Activated naive CD4-positive, alpha-beta T cell treated with anti-CD3 and anti-CD28 coated beads, Interleukin-2, amount 50 U/mL, for 72 hours (primary cell): ENCODE results near the gene RHEX. TPM values are rescaled to one million over a fixed set of nuclear protein-coding genes. Genes with fewer than 3 reads are reported as not detected.
"Not testable (repeated sequence)": the region's sequence is repeated elsewhere in the genome, so short reads cannot be mapped to it uniquely, and the experiment has no call there.

Experiments
- ATAC-seq, 2 donors: fragments of 150-1000 bp; cut with Tn5 transposase; 2 replicates each; pipeline ENCODE4 v1.10.0; 2021; ENCODE audit warnings: mild to moderate bottlenecking in 2 of 2, moderate library complexity in 2 of 2
- DNase-seq, 2 donors: peaks; one replicate each; pipeline ENCODE4 v3.0.0; 2021 to 2022; ENCODE audit warnings: low spot score in 2 of 2
- H3K27ac Mint-ChIP-seq, 2 donors: one replicate each; pipeline ENCODE4 v1.8.0; 2022; ENCODE audit warnings: mild to moderate bottlenecking in 2 of 2, mixed read lengths in 2 of 2
- H3K36me3 Mint-ChIP-seq, 2 donors: one replicate each; pipeline ENCODE4 v1.8.0; 2022; ENCODE audit warnings: mixed read lengths in 2 of 2
- H3K9me3 Mint-ChIP-seq, 2 donors: one replicate each; pipeline ENCODE4 v1.8.0; 2022; ENCODE audit warnings: mixed read lengths in 2 of 2
- total RNA-seq, 2 donors: library from RNA; stranded (reverse); gene quantifications; one replicate each; pipeline ENCODE4 v1.2.3, GENCODE V29; 2022

The RHEX gene
- total RNA-seq: not detected

DNA sequence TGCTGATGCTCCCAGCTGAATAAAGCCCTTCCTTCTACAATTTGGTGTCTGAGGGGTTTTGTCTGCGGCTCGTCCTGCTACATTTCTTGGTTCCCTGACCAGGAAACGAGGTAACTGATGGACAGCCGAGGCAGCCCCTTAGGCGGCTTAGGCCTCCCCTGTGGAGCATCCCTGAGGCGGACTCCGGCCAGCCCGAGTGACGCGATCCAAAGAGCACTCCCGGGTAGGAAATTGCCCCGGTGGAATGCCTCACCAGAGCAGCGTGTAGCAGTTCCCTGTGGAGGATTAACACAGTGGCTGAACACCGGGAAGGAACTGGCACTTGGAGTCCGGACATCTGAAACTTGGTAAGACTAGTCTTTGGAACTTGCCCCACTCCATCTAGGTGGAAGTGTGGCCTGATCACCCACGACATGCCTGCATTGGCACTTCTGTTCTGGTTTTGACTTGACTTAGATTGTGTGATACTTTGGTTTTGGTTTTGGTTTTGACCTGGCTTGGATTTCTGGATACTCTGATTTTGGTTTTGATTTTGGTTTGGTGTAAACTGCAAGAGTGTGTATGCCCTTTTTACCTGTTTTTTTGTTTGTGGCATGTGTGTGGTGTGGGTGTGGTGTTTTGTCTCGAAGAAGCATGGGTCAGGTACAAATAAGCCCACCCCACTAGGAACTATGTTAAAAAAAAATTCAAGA, at the start of gene RHEX:
RHEX (plus strand) TSS at position 255 of the 692 bp plus-strand sequence. CDS start 44,656 bp downstream, outside the sequence.
- DNase-seq: peak in 1 of 2 donors; percentile 10
- H3K27ac Mint-ChIP-seq, H3K9me3 Mint-ChIP-seq, H3K36me3 Mint-ChIP-seq, ATAC-seq: not testable (repeated sequence)

GRCh38 chr1:206003854-206004800, 48.8 kb upstream of the RHEX start:
- ATAC-seq (no peak), DNase-seq (no peak)
- H3K9me3 Mint-ChIP-seq: no peaks in the 10 kb centered on the region
- H3K27ac Mint-ChIP-seq: peak overlapping the region in 1 of 2 donors; percentile 0
- H3K36me3 Mint-ChIP-seq: no peaks in the 10 kb centered on the region

- H3K27ac Mint-ChIP-seq: no peak overlapping the region
- no peaks in the 10 kb centered on the region for H3K9me3 Mint-ChIP-seq
- no peaks in the 10 kb centered on the region for H3K36me3 Mint-ChIP-seq
- ATAC-seq (no peak), DNase-seq (no peak)
Observed at GRCh38 chr1:206004826-206005225, 48.1 kb upstream of the RHEX start.

DNA sequence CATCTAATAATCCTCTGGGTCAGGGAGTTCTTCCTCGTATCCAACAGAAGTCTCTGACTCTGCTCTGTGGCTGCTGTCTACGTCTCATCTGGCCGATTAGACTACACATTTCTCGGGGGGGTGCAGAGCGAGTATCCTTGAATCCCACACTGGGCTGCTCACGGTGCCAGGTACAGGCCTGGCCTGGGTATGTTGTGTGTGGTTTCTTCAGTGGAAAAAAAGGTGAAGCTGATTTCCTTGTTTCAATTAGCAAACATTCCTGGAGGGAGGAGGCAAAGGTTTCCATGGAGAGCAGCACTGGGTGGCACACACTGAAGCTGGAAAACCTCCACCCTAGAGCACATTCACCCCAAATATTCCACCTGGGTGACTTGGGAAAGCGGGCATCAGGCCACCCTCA, 47.7 kb upstream of the RHEX start:
- no peaks in the 10 kb centered on the region for H3K36me3 Mint-ChIP-seq
- DNase-seq: no peak

DNA sequence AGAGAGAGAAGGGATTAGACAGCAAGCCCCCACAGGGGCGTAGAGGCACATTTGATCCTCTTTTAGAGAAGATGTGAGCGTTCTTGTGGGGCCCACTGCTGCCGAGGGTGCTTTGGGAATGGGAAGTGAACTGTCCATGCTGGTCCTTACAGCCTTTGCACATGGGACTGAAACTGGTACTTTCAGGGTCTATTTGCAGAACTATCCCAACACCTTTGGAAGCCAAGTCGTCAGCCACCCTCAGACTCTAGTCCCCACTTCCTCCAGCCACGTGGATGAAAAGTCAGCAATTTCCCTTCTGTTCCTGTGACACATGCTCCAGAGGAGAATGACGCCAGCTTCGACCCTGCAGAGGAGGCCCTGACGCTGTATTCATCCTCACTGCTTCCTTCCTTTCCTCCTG, 47.2 kb upstream of the RHEX start:
- no peak overlapping the region for H3K27ac Mint-ChIP-seq
- no peaks in the 10 kb centered on the region for H3K9me3 Mint-ChIP-seq
- ATAC-seq: no peak
- H3K36me3 Mint-ChIP-seq: peaks cover 0 to 4% of the 10 kb centered on the region in 2 donors
- DNase-seq: no peak

More for the DNA sequence above, 47.7 kb upstream of the RHEX start:
- Mint-ChIP-seq H3K27ac (no peak overlapping the region), H3K9me3 (no peaks in the 10 kb centered on the region)
- ATAC-seq: no peak

- H3K9me3 Mint-ChIP-seq: no peaks in the 10 kb centered on the region
- no peak for DNase-seq
- H3K36me3 Mint-ChIP-seq: peaks cover 0 to 5% of the 10 kb centered on the region in 2 donors
- no peak overlapping the region for H3K27ac Mint-ChIP-seq
- ATAC-seq: no peak
Observed at GRCh38 chr1:206006946-206007345, 46.0 kb upstream of the RHEX start.

DNA sequence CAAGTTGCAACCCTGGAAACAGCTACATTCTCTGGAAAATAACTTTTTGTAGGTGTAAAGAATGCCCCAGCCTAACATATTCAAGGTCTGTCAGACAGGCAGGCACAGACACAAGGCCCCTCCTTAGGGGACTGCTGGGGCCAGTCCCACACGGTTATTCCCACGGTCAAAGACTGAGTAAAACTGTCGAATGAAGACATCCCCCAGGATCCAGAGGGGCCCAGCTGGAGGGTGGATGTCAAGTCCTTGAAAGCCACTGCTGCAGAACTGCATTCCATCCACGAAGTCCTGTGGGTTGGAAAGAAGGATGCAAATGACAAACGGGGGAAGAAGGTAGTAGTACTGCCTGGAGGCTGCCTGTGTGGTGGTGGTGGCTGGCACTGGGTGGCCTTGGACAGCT, 42.9 kb upstream of the RHEX start:
- DNase-seq (no peak), ATAC-seq (no peak)
- Mint-ChIP-seq H3K9me3 (no peaks in the 10 kb centered on the region), H3K27ac (no peak overlapping the region), H3K36me3 (peaks cover 0 to 5% of the 10 kb centered on the region in 2 donors)

DNA sequence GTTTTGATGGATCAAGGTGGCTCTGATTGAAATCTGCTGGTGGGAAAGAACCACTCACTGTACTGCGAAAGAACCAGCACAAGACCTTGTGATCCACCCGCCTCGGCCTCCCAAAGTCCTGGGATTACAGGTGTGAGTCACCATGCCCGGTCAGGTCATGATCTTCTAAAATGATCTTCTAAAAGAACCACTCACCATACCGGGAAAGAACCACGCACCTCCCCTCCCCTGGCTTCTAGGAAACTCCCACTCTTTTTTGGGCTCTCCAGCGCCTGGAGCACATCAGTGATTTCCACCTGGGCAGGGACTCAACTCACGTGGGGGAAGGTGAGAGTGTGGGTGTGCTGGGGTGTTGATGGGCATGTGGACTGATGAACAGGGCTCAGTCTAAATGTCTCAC, 41.9 kb upstream of the RHEX start:
- DNase-seq (no peak), ATAC-seq (peak in 1 of 2 donors; percentile 35)

GRCh38 chr1:206012086-206012859, 40.7 kb upstream of the RHEX start:
- DNase-seq (no peak), ATAC-seq (peak; percentile 41 to 88)
- H3K36me3 Mint-ChIP-seq: peaks cover 0 to 5% of the 10 kb centered on the region in 2 donors
- H3K27ac Mint-ChIP-seq: no peak overlapping the region
- H3K9me3 Mint-ChIP-seq: no peaks in the 10 kb centered on the region

More for the DNA sequence above, 41.9 kb upstream of the RHEX start:
- Mint-ChIP-seq H3K9me3 (no peaks in the 10 kb centered on the region), H3K36me3 (peaks cover 0 to 5% of the 10 kb centered on the region in 2 donors), H3K27ac (no peak overlapping the region)

DNA sequence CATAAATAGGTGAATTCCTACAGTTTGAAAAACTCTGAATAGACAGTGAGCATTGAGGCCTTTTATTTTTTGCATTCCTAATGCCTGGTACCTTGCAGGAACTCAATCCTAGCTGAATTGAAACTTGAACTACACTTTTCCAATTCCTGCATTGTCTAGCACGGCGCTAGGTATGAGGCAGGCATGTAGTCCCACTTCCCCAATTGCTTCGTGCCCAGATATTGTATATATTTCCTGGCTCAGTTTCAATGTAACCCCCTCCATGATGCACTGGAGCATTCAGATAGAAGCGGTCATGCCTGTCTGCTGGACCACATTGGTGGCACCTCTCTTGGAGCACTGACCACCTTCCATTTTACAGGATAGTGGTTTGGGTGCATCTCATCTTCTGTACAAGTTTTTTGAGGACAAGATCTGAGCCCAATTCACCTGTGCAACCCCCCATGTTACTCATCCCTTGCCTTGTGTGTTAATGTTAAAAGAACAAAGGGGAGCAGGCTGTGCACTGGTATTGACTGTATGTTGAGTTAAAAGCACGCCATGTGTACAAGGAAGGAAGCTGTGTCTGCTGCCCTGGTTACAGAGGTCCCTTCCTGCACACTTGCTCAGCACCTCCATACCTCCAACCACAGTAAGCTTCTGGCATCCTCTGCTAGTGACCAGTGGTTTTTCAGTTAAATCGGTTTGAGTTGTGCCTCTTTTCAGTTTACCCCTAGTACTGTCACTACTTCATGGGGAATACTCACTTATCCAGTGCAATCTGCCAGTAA, 39.8 kb upstream of the RHEX start:
- Mint-ChIP-seq H3K36me3 (peaks cover 0 to 5% of the 10 kb centered on the region in 2 donors), H3K27ac (no peak overlapping the region), H3K9me3 (no peaks in the 10 kb centered on the region)
- no peak for ATAC-seq
- no peak for DNase-seq

DNA sequence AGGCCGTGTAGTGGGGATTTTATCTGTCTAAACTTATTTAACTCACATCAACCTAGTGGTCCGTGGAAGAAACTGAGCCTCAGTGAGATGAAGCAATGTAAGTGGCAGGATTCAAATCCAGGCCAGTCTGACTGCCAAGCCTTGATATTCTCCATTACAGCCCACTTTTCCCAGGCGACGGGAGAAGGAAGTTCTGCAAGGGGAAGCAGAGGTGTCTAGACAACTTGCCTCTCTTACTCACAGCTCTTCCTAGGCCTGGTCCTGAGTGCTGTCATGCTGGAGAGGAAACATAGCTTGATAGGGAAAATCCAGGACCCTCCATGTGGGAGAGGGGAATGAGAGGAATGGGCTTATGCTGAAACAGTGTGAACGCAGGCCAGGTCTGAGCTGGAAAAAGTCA, 38.4 kb upstream of the RHEX start:
- Mint-ChIP-seq H3K27ac (no peak overlapping the region), H3K9me3 (no peaks in the 10 kb centered on the region), H3K36me3 (peaks cover 0 to 5% of the 10 kb centered on the region in 2 donors)
- ATAC-seq (no peak), DNase-seq (no peak)

DNA sequence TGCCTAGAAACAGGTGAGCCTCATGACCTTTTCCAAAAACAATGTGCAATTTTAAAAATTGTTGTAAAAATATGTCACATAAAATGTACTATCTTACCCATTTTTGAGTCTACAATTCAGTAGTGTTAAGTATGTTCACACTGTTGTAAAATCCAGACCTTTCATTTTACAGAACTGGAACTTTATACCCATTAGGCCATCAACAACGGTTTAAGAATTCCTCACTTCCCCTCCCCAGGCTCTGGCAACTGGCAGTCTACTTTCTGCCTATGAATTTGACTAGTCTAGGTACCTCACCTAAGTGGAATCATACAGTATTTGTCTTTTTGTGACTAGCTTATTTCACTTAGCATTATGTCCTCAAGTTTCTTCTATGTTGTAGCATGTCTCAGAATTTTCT, 37.9 kb upstream of the RHEX start:
- ATAC-seq (no peak), DNase-seq (no peak)
- H3K9me3 Mint-ChIP-seq: no peaks in the 10 kb centered on the region
- H3K27ac Mint-ChIP-seq: no peak overlapping the region
- peaks cover 0 to 5% of the 10 kb centered on the region in 2 donors for H3K36me3 Mint-ChIP-seq

- Mint-ChIP-seq H3K36me3 (no peaks in the 10 kb centered on the region), H3K27ac (no peak overlapping the region), H3K9me3 (no peaks in the 10 kb centered on the region)
- ATAC-seq: no peak
- DNase-seq: no peak
Observed at GRCh38 chr1:206020393-206021007, 32.5 kb upstream of the RHEX start.

DNA sequence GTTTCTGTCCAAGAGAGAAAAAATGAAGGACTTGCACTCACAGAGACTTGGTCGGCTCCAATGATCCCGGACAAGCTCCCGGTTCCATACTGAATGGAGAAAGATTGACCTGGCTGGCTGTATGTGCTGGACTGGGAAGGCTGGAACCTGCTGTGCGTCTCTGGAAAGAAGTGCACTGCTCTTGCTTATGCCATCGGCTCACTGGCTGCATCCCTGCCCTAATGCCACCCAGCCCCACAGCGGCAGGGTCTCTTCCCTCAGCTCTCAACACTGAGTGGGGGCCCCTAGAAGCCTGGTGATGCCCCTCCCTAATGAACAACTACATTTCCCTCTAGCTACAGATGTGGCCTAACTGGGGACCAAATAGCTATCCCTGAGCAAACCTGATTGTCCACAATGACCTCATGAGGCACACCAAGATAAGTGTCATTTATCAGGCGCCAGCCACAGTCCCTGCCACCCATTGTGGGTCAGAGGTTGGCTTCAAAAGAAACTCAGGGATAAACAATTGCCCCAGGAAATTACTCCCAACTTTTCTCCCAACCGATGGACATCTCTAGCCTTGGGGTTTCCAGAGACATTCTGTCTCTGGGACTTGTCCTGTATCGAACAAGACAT, 31.9 kb upstream of the RHEX start:
- no peaks in the 10 kb centered on the region for H3K9me3 Mint-ChIP-seq
- H3K36me3 Mint-ChIP-seq: no peaks in the 10 kb centered on the region
- ATAC-seq (no peak), DNase-seq (no peak)
- no peak overlapping the region for H3K27ac Mint-ChIP-seq

- no peak overlapping the region for H3K27ac Mint-ChIP-seq
Observed at GRCh38 chr1:206021626-206022365, 31.2 kb upstream of the RHEX start.

More at GRCh38 chr1:206021626-206022365, 31.2 kb upstream of the RHEX start:
- Mint-ChIP-seq H3K9me3 (no peaks in the 10 kb centered on the region), H3K36me3 (no peaks in the 10 kb centered on the region)
- DNase-seq (no peak), ATAC-seq (no peak)
